ENCODE measurements around the gene AKAP9. TPM values are rescaled to one million over a fixed set of nuclear protein-coding genes. Genes with fewer than 3 reads are reported as not detected.
"Not testable (repeated sequence)": the region's sequence is repeated elsewhere in the genome, so short reads cannot be mapped to it uniquely, and the experiment has no call there.

AKAP9 gene
- total RNA-seq (2014; rRNA removed; shearing (Covaris generic)): 15.8 and 17.3 TPM in 2 replicates

DNA sequence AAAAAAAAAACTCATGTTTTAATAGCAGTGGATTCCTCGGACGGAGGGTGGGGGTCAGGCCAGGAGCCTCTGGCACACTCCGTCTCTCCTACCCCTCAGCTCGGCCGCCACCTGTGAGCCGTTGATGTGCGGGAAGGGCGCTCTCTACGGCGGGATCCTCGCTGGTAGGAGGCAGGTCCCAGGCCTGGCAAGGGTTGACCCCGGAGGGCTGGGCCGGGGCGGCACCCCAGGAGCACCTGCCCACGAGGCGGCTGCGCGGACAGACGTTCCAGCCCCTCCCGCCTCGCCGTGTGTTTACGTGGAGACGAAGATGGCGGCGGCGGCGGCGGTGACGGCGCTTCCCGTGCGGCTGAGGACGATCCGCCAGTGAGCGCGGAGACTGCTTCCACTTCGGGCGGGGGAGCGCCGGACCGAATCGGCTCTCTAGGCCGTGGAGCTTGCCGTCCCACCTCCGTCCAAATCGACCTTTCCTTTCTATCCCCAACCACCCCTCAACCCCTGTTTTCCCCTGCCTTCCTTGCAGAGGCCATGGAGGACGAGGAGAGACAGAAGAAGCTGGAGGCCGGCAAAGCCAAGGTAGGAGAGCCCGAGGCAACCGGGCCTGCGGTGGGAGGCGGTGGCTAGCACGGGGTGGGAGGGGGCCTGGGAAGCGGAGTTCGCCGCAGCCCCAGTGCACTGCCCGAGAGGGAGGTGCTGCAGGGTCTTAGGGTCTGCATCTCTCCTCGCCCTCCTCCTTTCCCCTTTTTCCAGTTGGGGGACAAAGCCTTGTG, at the start of gene AKAP9:
Gene AKAP9, plus strand, starts transcription at position 291 of the 770 bp plus-strand sequence. Its CDS starts 238 bp downstream, at position 529.
- DNase-seq (ENCODE audit: low spot score): peak; percentile 82

DNA sequence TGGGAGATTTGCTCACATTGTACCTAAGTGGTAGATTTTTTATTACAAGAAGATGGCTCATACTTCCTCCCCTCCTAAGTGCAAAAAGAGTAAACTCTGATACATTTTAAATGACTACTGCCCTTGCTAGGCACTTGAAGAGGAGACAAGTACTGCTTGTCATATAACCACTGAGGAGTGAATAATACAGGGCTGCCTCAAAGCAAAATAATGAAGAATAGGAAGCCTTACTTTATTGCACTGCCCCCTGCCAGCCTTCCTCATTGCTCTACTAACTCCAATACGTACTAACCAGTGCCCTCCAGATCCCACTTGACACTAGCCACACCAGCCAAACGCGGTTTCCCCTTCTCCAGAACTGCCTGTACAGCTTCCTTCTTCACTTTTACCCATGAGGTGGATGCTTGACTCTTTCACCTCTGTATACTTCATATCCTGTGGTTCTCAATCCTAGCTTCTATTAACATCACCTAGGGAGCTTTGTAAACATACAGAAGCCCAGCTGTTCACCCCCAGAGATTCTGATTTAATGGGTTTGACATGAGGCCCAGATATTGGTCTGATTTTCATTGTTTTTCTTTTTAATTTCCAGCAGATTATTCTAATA, 48.5 kb upstream of the AKAP9 start:
- no peak for DNase-seq (ENCODE audit: low spot score)

DNA sequence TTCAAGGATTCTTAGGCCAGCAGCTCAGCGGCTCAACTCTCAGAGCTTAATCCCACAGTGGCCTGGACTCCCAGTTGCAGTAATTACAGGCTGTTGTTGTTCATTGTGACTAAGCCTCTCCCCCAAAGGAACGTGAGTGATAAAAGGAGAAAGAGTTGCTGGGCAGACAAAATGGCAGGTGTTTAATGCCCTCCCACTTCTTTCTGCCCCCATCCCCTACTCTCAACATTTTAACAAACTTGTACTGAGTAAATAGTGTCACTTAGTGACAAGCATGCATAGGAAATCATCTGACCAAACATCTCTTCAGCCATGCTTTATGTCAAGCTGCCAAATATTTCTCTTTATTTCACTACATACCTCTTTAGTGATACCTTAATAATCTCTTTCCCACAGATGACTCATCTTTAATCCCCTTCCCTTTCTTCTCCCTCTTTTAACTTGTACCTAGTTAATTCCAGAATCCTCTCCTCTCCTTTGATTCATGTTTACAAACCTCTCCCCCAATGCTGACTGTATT, 47.8 kb upstream of the AKAP9 start:
- peak; percentile 53 for DNase-seq (ENCODE audit: low spot score)

DNA sequence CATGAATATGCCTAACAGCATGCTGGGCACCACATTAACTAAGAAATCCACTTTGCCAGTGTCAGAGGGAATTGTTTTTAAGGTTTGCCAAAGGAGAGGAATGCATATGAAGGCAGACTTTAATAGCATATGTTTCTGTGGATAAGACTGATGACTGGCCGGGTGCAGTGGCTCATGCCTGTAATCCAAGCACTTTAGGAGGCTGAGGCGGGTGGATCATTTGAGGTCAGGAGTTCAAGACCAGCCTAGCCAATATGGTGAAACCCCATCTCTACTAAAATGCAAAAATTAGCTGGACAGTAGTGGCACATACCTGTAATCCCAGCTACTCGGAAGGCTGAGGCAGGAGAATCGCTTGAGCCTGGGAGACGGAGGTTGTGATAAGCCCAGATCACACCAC, 47.0 kb upstream of the AKAP9 start:
- not testable (repeated sequence) for DNase-seq (ENCODE audit: low spot score)

DNA sequence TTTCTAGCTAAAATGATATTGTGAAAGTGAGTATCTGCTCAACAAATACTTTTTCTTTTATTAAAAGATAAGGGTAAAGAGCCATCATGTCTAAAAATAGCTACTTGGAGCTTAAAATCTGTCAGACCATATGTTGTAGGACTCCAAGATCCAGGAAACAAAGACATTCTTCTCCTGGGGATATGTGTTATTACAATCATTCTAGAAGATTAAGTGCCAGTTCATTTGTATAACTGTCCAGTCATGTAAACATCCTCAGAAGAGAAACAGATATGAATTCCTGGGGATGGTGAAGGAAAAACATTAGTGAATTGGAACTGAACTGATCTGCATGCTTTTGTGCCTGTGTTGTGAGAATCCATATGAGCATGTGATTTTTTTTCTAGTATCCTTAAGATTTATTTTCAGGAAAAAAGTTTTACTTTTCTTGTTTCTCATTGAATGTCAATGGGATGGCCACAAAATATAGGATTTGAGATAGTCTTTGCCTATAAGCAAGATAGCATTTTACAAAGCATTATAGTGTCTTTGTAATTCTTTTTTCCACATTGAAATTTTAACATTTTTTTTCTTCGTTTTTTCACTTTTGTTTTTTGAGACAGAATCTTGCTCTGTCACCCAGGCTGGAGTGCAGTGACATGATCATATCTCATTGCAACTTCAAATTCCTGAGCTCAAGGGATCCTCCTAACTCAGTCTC, 45.7 kb upstream of the AKAP9 start:
- DNase-seq (ENCODE audit: low spot score): no peak

DNA sequence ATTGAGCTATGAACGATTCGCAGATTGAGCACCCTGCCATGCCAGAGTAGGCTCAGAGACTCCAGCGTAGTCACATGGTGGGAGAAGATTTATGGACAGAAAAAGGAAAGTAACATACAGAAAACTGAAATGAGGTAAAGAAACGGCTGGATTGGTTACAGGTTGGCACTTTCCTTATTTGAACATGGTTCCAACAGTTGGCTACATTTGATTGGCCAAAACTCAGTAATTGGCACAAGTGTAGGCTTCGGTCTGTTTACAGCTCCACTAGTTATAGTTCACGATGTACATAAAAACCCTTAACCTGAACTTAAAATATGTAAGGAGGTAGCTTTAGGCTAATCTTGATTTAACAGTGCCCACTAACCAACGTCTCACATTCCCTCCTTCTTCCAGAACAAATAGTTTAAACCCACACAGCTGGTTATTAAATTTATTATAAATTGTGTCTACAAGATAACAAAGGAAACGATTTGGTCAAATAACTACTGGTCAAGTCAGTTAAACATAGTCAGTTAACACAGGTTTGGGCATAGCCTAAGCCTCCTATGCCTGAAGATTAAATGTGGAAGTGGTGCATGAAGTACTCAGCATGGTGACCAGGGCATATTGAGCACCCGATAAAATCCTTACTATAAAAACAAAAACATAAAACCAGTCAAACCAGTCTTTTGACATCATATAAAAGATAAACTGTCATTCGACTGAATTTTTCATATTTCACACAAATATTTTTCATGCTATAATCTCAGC, 42.2 kb upstream of the AKAP9 start:
- DNase-seq (ENCODE audit: low spot score): no peak

DNA sequence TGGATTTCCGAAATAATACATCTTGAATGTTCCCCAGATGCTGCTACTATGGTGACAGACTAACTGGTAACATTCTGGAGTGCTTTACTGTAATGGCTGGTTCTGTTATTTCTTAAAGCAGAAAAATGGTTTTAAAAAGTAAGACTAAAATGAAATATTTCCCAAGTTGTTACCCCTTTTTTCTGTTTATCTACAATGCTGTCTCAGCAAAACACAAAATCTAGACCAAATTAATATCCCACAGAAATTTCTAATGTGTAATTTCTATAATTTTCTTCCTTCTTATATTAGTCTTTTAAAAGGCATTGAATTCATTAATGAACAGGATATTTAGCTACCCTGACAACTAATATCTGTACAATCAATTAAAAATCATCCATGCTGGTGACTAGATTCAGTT, 41.1 kb upstream of the AKAP9 start:
- DNase-seq (ENCODE audit: low spot score): no peak

DNA sequence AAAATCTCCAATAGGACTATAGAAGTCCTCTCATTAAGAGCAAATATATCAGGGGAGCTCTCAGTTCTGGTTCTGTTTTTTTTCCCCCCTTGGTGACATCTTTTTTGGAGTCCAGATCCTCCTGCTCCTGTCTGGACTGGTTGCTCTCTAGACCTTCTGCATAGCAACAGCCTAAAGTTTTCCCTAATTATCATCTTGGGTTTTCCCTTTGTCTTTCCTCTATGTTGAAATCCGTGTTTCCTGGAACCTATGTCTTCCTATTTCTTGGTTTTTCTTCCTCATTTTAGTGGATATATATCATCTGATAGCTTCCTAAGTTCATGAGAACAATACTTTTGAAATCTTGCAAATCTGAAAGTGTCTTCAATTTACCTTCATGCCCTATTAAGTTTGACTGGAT, 30.5 kb upstream of the AKAP9 start:
- DNase-seq (ENCODE audit: low spot score): no peak

DNA sequence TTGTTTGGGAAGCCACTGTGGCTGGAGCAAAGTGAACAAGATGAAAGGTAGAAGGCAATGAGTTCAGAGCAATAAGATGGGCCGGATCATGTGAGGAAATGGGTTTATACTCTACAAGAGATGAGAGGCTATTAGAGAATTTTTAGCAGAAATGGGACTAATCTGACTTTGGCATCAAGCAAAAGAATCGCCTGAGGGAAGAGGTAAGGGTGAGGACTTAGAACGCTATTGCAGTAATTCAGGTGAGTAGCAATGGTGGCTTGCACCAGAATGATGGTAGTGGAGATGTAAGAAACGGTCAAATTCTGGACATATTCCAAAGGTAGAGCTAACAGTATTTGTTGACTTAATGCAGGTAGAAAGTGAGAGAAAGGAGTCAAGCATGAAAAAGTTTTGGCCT, 29.5 kb upstream of the AKAP9 start:
- no peak for DNase-seq (ENCODE audit: low spot score)

DNA sequence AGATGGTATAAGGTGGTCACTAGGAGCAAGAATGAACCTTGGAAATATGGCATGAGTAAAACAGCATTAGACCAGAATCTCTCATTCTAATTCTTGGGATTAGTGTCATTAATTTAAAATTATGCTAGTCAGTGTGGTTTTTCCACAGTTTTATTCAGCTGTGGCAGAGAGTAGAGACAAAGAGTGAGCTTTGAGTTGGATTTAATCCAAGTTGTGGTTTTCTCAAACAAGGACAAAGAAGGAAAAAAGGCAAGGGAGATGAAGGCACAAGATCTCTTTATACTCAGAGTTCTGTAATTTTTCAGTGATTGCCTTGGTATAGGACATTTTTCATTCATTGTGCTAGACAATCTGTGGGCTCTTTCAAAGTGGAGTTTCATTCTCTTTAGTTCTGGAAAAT, 28.2 kb upstream of the AKAP9 start:
- no peak for DNase-seq (ENCODE audit: low spot score)

DNA sequence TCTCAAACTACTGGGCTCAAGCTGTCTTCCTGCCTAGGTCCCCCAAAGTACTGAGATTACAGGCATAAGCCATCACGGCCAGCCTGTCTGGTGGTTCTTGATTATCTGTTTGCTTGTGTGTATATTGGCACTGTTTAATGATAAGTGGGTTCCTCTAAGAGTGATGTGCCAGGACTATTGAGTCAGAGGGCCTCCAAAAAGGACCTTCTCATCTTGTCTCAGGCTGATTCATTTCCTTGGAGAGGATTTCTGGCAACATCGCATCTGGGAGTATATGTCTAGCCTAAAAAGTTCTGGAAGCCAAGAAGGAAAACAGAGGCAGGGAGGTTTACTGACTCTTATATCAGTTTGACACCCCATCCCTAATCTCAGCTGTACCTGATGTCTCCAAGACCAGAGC, 27.1 kb upstream of the AKAP9 start:
- DNase-seq (ENCODE audit: low spot score): no peak

DNA sequence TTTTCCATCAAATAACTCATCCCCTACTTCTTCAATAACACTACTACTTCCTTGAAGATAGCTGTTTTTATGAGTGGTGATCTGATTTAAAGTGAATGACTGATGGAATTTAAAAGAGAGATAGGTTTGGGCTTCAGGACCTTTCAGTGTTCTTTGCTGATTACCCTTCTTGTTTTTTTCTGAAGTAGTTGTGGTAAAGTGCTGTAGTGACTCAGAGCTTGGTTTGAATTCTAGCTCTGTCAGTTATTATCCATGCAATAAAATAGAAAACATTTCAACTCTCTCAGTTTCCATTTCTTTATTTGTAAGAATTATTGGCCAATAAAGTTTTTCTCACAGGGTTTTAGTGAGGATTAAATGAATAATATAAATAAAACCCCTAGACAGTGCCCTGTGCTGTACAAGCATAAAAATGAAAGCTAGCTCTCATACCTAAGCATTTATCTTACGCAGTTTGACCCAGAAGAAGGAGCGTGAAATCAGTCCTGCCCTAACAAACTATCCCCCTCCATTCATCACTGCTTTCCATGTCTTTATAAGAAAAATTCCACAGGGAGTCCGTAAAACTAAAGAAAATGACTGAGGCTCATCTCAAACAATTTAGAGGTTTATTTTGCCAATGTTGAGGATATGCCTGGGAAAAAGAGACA, 25.1 kb upstream of the AKAP9 start:
- DNase-seq (ENCODE audit: low spot score): no peak

DNA sequence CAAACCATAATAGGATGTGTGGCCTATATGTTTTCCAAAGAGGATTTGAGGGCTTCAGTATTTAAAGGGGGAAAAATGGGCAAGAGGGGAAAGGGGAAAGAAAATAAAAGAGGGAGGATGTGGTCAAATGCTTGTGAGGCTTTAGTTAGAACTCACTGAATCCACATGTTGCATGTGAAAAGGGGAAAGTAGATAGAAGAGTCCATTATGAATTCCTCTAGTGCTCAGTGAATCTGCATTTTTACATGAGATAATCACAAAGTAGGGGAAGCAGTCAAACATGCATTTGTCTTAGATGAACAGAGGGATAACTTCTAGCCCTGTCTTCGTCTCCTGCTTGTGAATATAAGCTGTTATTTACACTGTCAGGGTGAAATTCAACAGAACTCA, 24.6 kb upstream of the AKAP9 start:
- DNase-seq (ENCODE audit: low spot score): no peak

DNA sequence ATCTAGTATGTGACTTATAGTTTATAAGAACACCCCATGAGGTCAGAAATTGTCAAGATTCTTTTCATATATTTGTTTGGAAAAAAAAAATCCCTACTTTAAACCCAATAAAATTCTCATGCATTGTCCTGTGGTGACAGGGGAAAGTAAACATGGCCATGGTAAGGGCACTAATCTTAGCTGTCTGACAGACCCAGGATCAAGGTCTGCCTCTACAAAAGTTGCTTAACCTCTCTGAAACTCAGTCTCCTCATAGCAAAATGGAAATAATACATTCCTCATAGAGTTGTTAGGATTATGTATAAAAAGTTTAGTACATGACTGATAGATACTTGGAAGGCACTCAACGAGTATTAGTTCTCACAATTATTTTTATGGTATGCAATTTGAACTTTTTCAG, 22.3 kb upstream of the AKAP9 start:
- no peak for DNase-seq (ENCODE audit: low spot score)

DNA sequence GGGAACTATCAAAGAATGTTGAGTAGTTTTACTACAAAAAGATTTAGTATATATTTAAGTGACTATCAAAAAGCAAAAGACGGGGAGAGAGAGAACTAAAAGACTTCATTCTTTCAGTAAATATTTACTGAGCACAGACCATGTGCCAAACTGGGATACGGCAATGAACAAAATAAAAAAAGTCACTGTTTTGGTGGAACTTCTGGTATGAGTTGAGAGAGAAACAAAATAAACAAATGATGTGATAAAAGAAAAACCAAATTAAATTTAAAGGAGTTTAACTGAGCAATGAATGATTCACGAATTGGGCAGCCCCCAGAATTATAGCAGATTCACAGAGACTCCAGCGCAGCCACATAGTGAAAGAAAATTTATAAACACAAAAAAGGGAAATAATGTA, 17.8 kb upstream of the AKAP9 start:
- no peak for DNase-seq (ENCODE audit: low spot score)

DNA sequence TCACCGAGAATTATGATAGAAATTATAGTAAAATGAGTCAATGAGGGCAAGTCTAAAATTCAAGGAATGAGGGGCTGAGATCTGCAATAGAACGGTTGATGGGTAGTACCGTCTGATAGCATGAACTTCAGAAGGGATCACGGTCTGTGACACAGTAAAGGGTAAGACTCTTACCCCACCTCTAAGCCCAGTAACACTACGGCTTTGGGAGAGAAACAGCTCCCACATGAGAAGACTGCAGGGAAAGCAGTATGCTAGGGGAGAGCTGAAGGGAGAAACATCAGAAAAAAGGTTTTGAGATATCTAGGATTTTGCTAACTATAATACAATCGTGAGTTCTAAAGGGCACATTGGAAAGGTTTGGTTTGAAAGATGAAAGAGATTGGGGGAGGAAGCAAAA, 12.8 kb upstream of the AKAP9 start:
- no peak for DNase-seq (ENCODE audit: low spot score)

DNA sequence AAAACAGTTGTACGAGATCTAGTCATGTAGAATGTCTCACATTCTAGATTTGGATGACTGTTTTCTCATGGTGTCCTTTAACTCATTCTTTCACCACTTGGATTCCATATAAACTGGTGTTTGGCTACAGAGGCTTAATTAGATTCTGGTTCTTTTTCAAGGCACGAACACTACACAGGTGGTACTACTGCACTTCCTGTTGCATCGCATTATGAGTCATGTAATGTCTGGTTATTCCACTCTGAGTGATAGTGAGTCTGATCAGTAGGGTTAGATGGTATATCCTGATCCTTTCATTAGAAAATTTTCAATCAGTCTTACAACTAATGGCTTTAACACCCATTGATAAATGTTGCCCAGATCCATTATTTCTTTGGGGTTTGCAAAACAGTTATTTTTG, 11.2 kb upstream of the AKAP9 start:
- no peak for DNase-seq (ENCODE audit: low spot score)

DNA sequence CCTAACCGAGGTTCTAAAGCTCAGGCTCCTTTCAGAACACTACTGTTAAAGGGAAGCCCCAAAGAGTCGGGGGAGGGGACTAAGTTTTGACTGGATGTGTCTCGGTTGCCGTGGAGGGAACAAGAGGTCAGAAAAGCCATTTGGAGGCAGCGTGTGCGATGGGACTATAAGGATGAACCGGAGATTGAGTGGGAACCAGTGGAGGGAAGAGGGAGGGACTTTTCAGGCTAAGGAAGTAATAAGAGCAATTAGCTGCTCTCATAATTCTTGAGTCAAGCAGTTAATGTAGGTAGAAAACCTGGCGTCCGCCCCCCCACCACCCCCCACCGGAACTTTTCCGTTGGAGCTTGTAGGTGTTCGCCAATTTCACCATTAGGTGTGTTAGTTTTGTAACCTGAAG, 491 bp upstream of the AKAP9 start:
- DNase-seq (ENCODE audit: low spot score): no peak

DNA sequence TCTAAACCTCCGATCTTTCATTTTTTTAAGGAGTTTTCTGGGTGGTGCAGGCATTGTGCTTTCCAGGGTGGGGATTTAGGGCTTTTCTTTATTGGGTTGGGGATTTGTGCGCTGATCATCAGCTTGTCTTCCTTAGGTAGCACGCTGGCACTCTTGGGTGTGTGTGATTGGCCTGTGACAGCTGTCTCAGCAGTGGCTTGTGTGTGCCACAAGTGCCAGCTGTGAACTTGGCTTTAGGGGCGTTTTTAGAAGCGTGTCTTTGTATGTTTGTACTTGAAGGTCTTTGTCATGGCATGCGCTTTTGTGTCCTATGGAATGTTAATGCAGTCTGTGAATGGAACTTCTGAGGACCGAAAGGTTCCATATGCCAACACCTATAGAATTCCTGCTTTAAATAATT, 788 bp downstream of the AKAP9 start:
- DNase-seq (ENCODE audit: low spot score): peak; percentile 21

DNA sequence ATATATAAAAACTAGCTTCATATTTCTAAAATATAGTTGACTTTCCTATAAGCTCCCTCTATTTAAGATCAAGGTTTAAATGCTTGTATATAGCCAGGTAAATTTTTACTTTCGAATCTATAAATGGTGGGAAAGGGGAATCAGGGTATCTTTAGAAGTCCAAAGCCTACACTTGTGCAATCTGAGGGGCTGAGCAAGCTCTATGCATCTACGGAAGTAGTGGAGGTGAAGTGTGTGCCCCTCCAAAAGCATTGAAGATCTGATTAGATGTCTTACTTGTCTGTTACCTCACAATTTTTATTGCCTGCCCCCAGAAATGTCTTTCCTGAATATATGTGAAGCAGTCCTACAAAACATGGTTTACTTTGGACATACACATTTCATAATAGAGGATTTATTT, 1.6 kb downstream of the AKAP9 start:
- DNase-seq (ENCODE audit: low spot score): no peak

DNA sequence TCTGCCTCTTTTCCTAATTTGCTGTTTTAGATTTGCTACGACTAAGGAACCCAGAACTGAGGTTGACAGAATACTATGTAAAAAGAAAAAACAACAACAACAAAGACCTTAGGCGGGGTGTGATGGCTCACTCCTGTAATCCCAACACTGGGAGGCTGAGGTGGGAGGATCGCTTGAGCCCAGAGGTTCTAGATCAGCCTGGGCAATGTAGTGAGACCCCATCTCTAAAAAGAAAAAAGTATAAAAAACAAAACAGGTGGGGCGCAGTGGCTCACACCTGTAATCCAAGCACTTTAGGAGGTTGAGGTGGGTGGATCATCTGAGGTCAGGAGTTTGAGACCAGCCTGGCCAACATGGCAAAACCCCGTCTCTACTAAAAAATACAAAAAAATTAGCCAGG, 4.3 kb downstream of the AKAP9 start:
- not testable (repeated sequence) for DNase-seq (ENCODE audit: low spot score)

DNA sequence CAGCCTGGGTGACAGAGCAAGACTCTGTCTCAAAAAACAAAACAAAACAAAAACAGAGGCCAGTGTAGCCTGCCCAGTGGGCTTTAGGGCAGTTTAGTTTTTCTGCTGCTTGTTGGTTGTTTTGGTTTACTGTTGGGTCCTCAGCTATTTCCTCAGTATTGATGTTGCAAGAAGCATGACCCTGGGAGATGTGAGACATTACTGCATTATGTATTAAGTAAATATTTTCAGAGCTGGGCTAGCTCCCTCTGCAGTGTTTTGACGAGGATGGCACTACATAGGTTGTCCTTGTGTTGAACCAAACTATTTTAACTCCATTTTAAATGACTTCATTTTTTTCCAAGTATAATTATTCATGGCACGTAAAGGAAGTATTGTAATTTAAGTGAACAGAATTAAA, 4.8 kb downstream of the AKAP9 start:
- peak; percentile 64 for DNase-seq (ENCODE audit: low spot score)
